ENCODE results near the gene KNL1.

DNA sequence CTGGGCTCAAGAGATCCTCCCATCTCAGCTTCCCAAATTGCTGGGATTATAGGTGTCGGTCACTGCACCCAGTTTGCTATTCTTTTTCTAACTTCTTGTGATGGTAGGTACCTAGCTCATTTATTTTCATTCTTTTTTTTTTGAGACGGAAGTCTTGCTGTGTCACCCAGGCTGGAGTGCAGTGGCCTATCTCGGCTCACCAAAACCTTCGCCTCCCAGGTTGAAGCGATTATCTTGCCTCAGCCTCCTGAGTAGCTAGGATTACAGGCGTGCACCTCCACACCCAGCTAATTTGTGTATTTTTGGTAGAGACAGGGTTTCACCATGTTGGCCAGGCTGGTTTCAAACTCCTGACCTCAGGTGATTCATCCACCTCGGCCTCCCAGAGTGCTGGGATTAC, 70.9 kb downstream of the KNL1 start:
- no peak for TF ChIP-seq EP300 (IDR thresholded peaks at IDR 0.05; ENCODE audit: borderline replicate concordance)
- no peak for TF ChIP-seq TEAD4 (IDR thresholded peaks at IDR 0.05)
- no peak for TF ChIP-seq YY1 (IDR thresholded peaks at IDR 0.05; ENCODE audit: low read depth)
